HL-60/S4 (cell line): ENCODE measurements around the gene ZSWIM3.

Experiments
- in situ Hi-C: fragments of 300-500 bp; cut with MboI; formaldehyde crosslinking; loops from 2 replicates; pipeline ENCODE4 v1.14.3; 2022; ENCODE audit warnings: low sequenced_read_pairs

Gene ZSWIM3

GRCh38 chr20:45909336-45909808 lies 52.0 kb downstream of the ZSWIM3 start:
- in situ Hi-C loops: no loop called here

DNA sequence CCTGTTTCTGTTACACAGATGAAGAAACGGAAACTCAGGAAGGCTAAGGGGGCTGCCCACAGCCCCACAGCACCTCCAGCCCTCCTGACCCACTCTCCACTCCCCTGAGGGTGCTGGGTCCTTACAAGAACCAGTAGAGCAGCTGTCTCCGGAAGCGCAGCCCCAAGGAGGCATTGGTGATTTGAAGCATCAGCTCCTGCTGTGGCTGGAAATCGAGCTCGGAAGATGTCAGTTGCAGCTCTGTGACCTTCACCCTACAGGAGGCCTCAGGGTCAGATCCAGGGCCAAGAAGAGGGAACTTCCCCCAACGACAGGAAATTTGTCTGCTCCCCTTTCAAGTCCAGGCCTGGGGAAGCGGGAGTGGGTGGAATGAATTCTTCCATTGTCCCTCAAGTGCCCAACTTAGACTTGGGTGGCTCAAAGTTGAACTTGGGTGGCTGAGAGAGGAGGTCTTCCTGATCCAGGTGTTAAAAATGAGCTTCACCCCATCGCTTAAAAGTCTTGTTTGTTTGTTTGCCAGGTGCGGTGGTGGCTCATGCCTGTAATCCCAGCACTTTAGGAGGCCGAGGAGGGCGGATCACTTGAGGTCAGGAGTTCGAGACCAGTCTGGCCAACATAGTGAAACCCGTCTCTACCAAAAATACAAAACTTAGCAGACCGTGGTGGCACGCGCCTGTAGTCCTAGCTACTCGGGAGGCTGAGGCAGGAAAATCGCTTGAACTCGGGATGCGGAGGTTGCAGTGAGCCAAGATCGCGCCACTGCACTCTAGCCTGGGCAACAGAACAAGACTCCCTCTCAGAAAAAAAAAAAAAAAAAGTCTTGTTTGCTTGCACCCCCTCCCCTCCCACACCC lies 52.6 kb downstream of the ZSWIM3 start:
- in situ Hi-C loops: no loop called here

GRCh38 chr20:45910670-45911485 lies 53.5 kb downstream of the ZSWIM3 start:
- in situ Hi-C loops: no loop called here

DNA sequence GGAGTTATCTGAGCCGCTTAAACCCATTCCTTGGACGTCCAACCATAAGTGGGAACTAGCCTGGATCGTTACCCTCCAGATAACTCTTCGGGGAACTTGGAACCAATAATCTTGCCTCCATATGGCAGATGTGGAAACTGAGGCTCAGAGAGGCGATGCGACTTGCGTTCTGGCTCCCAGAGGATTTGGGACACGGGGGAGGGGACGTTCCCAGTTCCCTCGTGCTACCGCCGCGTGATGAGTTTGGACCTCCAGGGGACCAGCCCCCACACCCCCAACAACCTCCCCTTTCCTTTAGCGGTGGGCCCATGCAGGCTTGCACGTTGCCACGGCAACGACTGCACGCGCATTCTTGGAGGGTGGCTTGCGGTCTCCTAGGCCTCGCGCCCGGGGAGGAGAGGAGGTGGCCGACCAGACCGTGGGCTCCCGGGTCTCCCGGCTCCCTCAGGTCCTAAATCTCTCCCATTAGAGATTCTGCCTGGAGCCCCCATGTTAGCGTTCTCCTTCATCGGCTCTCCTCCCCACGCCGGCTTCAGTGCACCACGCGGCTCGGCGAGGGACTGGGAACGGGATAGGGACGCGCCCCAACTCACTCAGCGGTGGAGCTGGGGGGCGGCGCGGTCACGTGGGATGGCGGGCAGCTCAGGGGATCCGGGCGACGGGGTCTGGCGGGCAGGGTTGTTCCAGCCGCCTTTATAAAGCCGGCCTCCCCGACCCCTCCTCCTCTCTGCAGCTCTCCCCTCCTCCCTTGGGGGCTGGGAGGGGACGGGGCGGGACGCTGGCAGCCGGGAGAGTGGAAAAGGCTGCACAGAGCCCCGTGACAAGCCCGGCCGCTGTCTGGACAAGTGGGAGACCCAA lies 54.3 kb downstream of the ZSWIM3 start, which contains the start of gene PLTP:
PLTP (minus strand) TSS at position 670 of the 858 bp plus-strand sequence. CDS start 703 bp downstream, outside the sequence.
- in situ Hi-C loops: no loop called here

DNA sequence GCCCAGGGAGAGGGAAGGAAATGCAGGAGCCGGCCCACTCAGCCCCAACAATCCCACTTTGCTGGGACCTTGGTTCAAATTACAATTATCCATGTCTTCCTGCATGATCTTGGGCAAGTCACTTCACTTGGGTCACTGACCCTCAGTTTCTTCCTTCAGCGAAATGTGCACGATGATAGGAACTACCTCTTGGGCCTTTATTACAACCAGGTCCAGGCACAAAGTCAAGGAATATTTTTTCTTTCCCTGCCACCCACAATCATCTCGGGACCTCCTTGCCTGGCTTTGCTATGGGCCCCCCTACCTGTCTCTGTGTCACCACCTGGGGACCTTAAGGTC lies 54.9 kb downstream of the ZSWIM3 start:
- in situ Hi-C loops: no loop called here

DNA sequence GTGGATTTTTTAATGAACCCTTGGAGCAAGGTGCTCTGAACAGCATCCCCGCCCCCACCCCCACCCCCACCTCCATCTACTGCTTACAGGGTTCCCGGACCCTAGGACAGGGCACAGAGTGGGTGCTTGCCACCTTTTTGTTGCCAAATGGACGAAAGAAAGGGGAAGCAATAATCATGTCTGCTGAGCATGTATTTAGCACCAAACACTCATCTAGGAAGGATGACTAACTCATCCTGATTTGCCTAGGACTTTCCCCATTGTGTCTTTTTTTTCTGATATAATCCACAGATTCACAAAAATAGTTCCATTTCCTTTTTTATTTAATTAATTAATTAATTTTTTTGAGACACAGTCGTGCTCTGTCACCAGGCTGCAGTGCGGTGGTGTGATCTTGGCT lies 55.7 kb downstream of the ZSWIM3 start:
- in situ Hi-C loops: no loop called here

GRCh38 chr20:45917790-45918141 lies 60.4 kb downstream of the ZSWIM3 start:
- in situ Hi-C loops: no loop called here

- in situ Hi-C loops: no loop called here
Measured at GRCh38 chr20:45918182-45918737, 60.8 kb downstream of the ZSWIM3 start.

GRCh38 chr20:45918779-45919537 lies 61.5 kb downstream of the ZSWIM3 start:
- in situ Hi-C loops: no loop called here

- in situ Hi-C loops: no loop called here
Measured at GRCh38 chr20:45919542-45920399, 62.4 kb downstream of the ZSWIM3 start.

DNA sequence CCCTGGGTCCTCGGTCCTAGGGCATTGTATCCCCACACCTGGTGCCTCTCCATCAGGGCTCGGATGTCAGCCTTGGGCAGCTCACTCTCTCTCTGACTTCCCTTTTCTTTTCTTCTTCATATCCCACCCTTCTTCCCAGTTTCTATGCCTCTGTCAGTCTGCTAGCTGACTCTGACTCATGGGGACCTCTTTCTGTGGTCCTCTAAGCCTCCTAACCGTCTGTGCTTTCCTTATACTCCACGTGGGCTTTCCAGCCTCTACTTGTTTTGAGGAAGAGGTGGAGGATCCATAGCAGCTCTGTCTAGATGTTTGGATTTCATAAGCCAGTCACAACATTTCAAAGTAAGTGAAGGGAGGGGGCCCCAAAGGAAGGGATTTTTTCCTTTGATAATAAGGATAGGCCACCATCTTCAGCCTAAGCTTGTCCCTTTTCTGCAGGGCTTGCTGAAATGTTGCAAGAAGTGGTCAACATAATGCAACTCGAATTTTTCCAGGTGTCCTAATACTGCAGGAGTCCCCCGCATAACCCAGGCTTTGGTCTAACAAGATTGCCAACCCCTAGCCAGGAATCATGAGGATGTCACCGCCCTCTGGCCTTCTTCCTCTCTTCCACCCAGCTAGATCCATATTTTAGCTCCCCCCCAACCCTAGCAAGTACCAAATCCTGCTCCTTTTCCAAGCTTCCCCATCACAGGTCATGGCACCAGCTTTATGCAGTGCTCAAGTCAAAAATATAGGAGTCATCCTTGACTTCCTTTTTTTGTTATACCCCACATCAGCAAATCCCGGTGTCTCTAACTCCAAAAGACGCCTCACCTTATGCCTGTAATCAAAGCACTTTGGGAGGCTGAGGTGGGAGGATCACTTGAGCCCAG lies 63.3 kb downstream of the ZSWIM3 start:
- in situ Hi-C loops: no loop called here

DNA sequence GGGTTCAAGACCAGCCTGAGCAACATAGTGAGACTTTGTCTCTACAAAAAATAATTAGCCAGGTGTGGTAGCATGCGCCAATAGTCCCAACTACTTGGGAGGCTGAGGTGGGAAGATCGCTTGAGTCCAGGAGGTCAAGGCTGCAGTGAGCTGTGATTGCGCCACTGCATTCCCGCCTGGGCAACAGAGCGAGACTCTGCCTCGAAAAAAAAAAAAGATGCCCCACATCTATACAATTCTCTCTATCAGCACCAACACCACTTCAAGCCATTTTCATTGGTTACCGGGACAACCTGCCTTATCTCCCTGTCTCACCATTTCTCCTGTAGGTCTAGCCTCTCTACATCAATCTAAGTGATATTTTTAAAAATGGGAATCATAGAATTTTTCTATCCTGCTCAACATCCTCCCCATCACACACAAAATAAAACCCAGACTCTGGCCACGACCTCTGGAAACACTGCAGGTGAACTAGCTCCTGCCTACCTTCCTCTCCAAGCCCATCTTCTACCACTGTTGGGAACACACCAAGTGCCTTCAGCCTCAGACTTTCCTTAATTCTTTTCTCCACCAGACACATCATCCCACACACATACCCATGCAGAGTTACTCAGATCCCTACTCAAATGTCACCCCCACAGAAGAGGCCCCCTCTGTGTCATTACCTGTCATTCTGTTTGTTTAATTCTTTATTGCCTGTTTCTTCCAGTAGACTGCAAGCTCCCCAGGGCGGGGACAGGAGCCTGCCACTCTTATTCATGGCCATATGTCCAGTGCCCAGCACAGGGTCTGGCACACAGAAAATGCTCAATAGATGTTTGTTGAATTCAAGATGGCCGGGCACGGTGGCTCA lies 64.1 kb downstream of the ZSWIM3 start:
- in situ Hi-C loops: no loop called here

DNA sequence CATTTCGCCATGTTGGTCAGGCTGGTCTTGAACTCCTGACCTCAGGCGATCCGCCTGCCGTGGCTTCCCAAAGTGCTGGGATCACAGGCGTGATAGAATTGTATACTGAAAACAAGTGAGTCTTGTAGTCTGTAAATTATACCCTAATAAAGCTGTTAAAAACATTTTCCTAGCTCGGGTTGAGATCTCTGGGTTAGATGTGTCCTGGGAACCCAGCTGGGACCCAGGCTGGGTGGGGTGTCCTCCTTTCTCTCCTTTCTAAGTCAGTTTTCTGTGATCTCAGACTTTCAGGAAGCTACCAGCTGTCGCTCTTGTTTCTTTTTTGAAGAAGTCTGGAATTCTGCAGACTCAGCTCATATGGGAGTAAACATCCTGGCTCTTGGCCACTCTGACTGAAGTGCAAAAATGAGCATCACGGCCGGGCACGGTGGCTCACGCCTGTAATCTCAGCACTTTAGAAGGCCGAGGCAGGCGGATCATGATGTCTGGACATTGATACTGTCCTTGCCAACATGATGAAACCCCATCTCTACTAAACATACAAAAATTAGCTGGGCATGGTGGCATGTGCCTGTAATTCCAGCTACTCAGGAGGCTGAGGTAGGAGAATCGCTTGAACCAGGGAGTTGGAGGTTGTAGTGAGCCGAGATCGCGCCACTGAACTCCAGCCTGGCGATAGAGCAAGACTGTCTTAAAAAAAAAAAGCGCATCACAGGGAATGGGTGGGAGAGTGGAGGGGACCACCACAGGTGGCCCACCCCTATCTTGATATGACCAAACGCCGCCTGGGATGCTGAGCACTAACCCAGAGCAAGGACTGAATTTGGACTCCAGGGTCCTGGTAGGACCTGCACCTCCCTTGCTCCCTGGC lies 67.2 kb downstream of the ZSWIM3 start:
- in situ Hi-C loops: no loop called here

- in situ Hi-C loops: no loop called here
Measured at GRCh38 chr20:45925821-45926506, 68.5 kb downstream of the ZSWIM3 start.

GRCh38 chr20:45926731-45927070 lies 69.3 kb downstream of the ZSWIM3 start:
- in situ Hi-C loops: no loop called here
